Measurements from ENCODE around the gene SAMD4A.

Gene SAMD4A

GRCh38 chr14:54700717-54701116, 133.8 kb downstream of the SAMD4A start:
- peaks cover 41% of the 10 kb centered on the region for H3K27me3 Mint-ChIP-seq (ENCODE audit: low read depth)
- H3K4me3 Mint-ChIP-seq = peak overlapping the region; percentile 14
- H3K4me1 Mint-ChIP-seq (ENCODE audit: low read depth) = peaks cover 13% of the 10 kb centered on the region

GRCh38 chr14:54702014-54702491, 135.1 kb downstream of the SAMD4A start:
- Mint-ChIP-seq H3K36me3 (ENCODE audit: low read depth) (peaks cover 2% of the 10 kb centered on the region), H3K27ac (no peak overlapping the region), H3K27me3 (ENCODE audit: low read depth) (peaks cover 36% of the 10 kb centered on the region), H3K9me3 (no peaks in the 10 kb centered on the region), H3K4me3 (no peak overlapping the region), H3K4me1 (ENCODE audit: low read depth) (peaks cover 13% of the 10 kb centered on the region)
- no peak for DNase-seq (ENCODE audit: low spot score)

More at GRCh38 chr14:54700717-54701116, 133.8 kb downstream of the SAMD4A start:
- no peak for DNase-seq (ENCODE audit: low spot score)
- Mint-ChIP-seq H3K36me3 (ENCODE audit: low read depth) (no peaks in the 10 kb centered on the region), H3K9me3 (no peaks in the 10 kb centered on the region), H3K27ac (no peak overlapping the region)

- DNase-seq (ENCODE audit: low spot score) = no peak
- no peaks in the 10 kb centered on the region for H3K9me3 Mint-ChIP-seq
- H3K36me3 Mint-ChIP-seq (ENCODE audit: low read depth) = peaks cover 2% of the 10 kb centered on the region
- peaks cover 34% of the 10 kb centered on the region for H3K27me3 Mint-ChIP-seq (ENCODE audit: low read depth)
- H3K27ac Mint-ChIP-seq = no peak overlapping the region
- peaks cover 13% of the 10 kb centered on the region for H3K4me1 Mint-ChIP-seq (ENCODE audit: low read depth)
- H3K4me3 Mint-ChIP-seq = no peak overlapping the region
These were observed 135.6 kb downstream of the SAMD4A start for GRCh38 chr14:54702492-54702891.

GRCh38 chr14:54703082-54703481, 136.2 kb downstream of the SAMD4A start:
- H3K27me3 Mint-ChIP-seq (ENCODE audit: low read depth) = peaks cover 30% of the 10 kb centered on the region
- peaks cover 13% of the 10 kb centered on the region for H3K4me1 Mint-ChIP-seq (ENCODE audit: low read depth)
- H3K27ac Mint-ChIP-seq = no peak overlapping the region
- peaks cover 2% of the 10 kb centered on the region for H3K36me3 Mint-ChIP-seq (ENCODE audit: low read depth)
- no peak for DNase-seq (ENCODE audit: low spot score)
- H3K4me3 Mint-ChIP-seq = no peak overlapping the region
- no peaks in the 10 kb centered on the region for H3K9me3 Mint-ChIP-seq

GRCh38 chr14:54703724-54704123, 136.8 kb downstream of the SAMD4A start:
- Mint-ChIP-seq H3K4me3 (no peak overlapping the region), H3K4me1 (ENCODE audit: low read depth) (peaks cover 13% of the 10 kb centered on the region), H3K27me3 (ENCODE audit: low read depth) (peaks cover 28% of the 10 kb centered on the region), H3K36me3 (ENCODE audit: low read depth) (peaks cover 2% of the 10 kb centered on the region), H3K27ac (no peak overlapping the region), H3K9me3 (no peaks in the 10 kb centered on the region)
- no peak for DNase-seq (ENCODE audit: low spot score)

GRCh38 chr14:54704768-54705167, 137.8 kb downstream of the SAMD4A start:
- Mint-ChIP-seq H3K4me3 (no peak overlapping the region), H3K4me1 (ENCODE audit: low read depth) (peaks cover 11% of the 10 kb centered on the region), H3K27me3 (ENCODE audit: low read depth) (peaks cover 19% of the 10 kb centered on the region), H3K36me3 (ENCODE audit: low read depth) (peaks cover 2% of the 10 kb centered on the region), H3K27ac (no peak overlapping the region), H3K9me3 (no peaks in the 10 kb centered on the region)
- DNase-seq (ENCODE audit: low spot score) = no peak

GRCh38 chr14:54706769-54707168, 139.8 kb downstream of the SAMD4A start:
- Mint-ChIP-seq H3K4me3 (no peak overlapping the region), H3K27me3 (ENCODE audit: low read depth) (peaks cover 4% of the 10 kb centered on the region), H3K9me3 (peaks cover 6% of the 10 kb centered on the region), H3K36me3 (ENCODE audit: low read depth) (peaks cover 3% of the 10 kb centered on the region), H3K4me1 (ENCODE audit: low read depth) (peaks cover 8% of the 10 kb centered on the region), H3K27ac (no peak overlapping the region)
- DNase-seq (ENCODE audit: low spot score) = no peak

- Mint-ChIP-seq H3K36me3 (ENCODE audit: low read depth) (peaks cover 4% of the 10 kb centered on the region), H3K27ac (no peak overlapping the region), H3K27me3 (ENCODE audit: low read depth) (no peaks in the 10 kb centered on the region), H3K4me3 (no peak overlapping the region), H3K4me1 (ENCODE audit: low read depth) (peaks cover 15% of the 10 kb centered on the region), H3K9me3 (peaks cover 6% of the 10 kb centered on the region)
- no peak for DNase-seq (ENCODE audit: low spot score)
These were observed 141.2 kb downstream of the SAMD4A start for GRCh38 chr14:54708161-54708560.

- no peaks in the 10 kb centered on the region for H3K27me3 Mint-ChIP-seq (ENCODE audit: low read depth)
- H3K27ac Mint-ChIP-seq = no peak overlapping the region
- peaks cover 15% of the 10 kb centered on the region for H3K4me1 Mint-ChIP-seq (ENCODE audit: low read depth)
- no peak overlapping the region for H3K4me3 Mint-ChIP-seq
- H3K36me3 Mint-ChIP-seq (ENCODE audit: low read depth) = peaks cover 4% of the 10 kb centered on the region
- peaks cover 6% of the 10 kb centered on the region for H3K9me3 Mint-ChIP-seq
- DNase-seq (ENCODE audit: low spot score) = no peak
These were observed 142.1 kb downstream of the SAMD4A start for GRCh38 chr14:54708982-54709381.

- Mint-ChIP-seq H3K36me3 (ENCODE audit: low read depth) (peaks cover 4% of the 10 kb centered on the region), H3K9me3 (peaks cover 6% of the 10 kb centered on the region), H3K27me3 (ENCODE audit: low read depth) (peaks cover 4% of the 10 kb centered on the region), H3K4me3 (no peak overlapping the region), H3K27ac (no peak overlapping the region), H3K4me1 (ENCODE audit: low read depth) (peaks cover 14% of the 10 kb centered on the region)
- no peak for DNase-seq (ENCODE audit: low spot score)
These were observed 142.5 kb downstream of the SAMD4A start for GRCh38 chr14:54709444-54709843.

GRCh38 chr14:54709867-54710266, 142.9 kb downstream of the SAMD4A start:
- peaks cover 4% of the 10 kb centered on the region for H3K36me3 Mint-ChIP-seq (ENCODE audit: low read depth)
- no peak overlapping the region for H3K27ac Mint-ChIP-seq
- H3K4me3 Mint-ChIP-seq = no peak overlapping the region
- peaks cover 7% of the 10 kb centered on the region for H3K27me3 Mint-ChIP-seq (ENCODE audit: low read depth)
- peaks cover 6% of the 10 kb centered on the region for H3K9me3 Mint-ChIP-seq
- DNase-seq (ENCODE audit: low spot score) = no peak
- peaks cover 13% of the 10 kb centered on the region for H3K4me1 Mint-ChIP-seq (ENCODE audit: low read depth)

GRCh38 chr14:54711312-54711711, 144.4 kb downstream of the SAMD4A start:
- H3K9me3 Mint-ChIP-seq = peaks cover 6% of the 10 kb centered on the region
- H3K27ac Mint-ChIP-seq = no peak overlapping the region

GRCh38 chr14:54711812-54712464, 145.0 kb downstream of the SAMD4A start:
- H3K9me3 Mint-ChIP-seq = peaks cover 6% of the 10 kb centered on the region
- peaks cover 13% of the 10 kb centered on the region for H3K4me1 Mint-ChIP-seq (ENCODE audit: low read depth)
- H3K4me3 Mint-ChIP-seq = no peak overlapping the region
- no peak overlapping the region for H3K27ac Mint-ChIP-seq
- H3K27me3 Mint-ChIP-seq (ENCODE audit: low read depth) = peaks cover 21% of the 10 kb centered on the region
- H3K36me3 Mint-ChIP-seq (ENCODE audit: low read depth) = peaks cover 2% of the 10 kb centered on the region
- no peak for DNase-seq (ENCODE audit: low spot score)

More at GRCh38 chr14:54711312-54711711, 144.4 kb downstream of the SAMD4A start:
- H3K4me1 Mint-ChIP-seq (ENCODE audit: low read depth) = peaks cover 13% of the 10 kb centered on the region
- H3K36me3 Mint-ChIP-seq (ENCODE audit: low read depth) = peaks cover 4% of the 10 kb centered on the region
- H3K4me3 Mint-ChIP-seq = no peak overlapping the region
- DNase-seq (ENCODE audit: low spot score) = no peak
- H3K27me3 Mint-ChIP-seq (ENCODE audit: low read depth) = peaks cover 17% of the 10 kb centered on the region

- peaks cover 21% of the 10 kb centered on the region for H3K27me3 Mint-ChIP-seq (ENCODE audit: low read depth)
- H3K27ac Mint-ChIP-seq = no peak overlapping the region
- H3K36me3 Mint-ChIP-seq (ENCODE audit: low read depth) = peaks cover 2% of the 10 kb centered on the region
- peaks cover 13% of the 10 kb centered on the region for H3K4me1 Mint-ChIP-seq (ENCODE audit: low read depth)
- peaks cover 6% of the 10 kb centered on the region for H3K9me3 Mint-ChIP-seq
- no peak for DNase-seq (ENCODE audit: low spot score)
- H3K4me3 Mint-ChIP-seq = no peak overlapping the region
These were observed 145.7 kb downstream of the SAMD4A start for GRCh38 chr14:54712465-54713200.
